ENCODE data around the gene LCTL. TPM values are rescaled to one million over a fixed set of nuclear protein-coding genes. Genes with fewer than 3 reads are reported as not detected.

The LCTL gene
- total RNA-seq, 4 donors from 2014 or later, result not detected

- DNase-seq (ENCODE audit: low spot score), result no peak
- no peak for TF ChIP-seq CTCF (IDR thresholded peaks at IDR 0.05)
- ATAC-seq (ENCODE audit: low FRiP score), result no peak
Observed at GRCh38 chr15:66598095-66598815, 32.5 kb upstream of the LCTL start.

GRCh38 chr15:66595931-66596545 is 30.2 kb upstream of the LCTL start:
- no peak for ATAC-seq (ENCODE audit: low FRiP score)
- no peak for DNase-seq (ENCODE audit: low spot score)
- no peak for TF ChIP-seq CTCF (IDR thresholded peaks at IDR 0.05)

- ATAC-seq (ENCODE audit: low FRiP score) (no peak), DNase-seq (ENCODE audit: low spot score) (no peak)
- no peak for TF ChIP-seq CTCF (IDR thresholded peaks at IDR 0.05)
Observed at GRCh38 chr15:66595332-66595731, 29.5 kb upstream of the LCTL start.

GRCh38 chr15:66594836-66595235 is 29.0 kb upstream of the LCTL start:
- no peak for TF ChIP-seq CTCF (IDR thresholded peaks at IDR 0.05)
- ATAC-seq (ENCODE audit: low FRiP score) (no peak), DNase-seq (ENCODE audit: low spot score) (no peak)

GRCh38 chr15:66594344-66594743 is 28.5 kb upstream of the LCTL start:
- TF ChIP-seq CTCF (IDR thresholded peaks at IDR 0.05), result no peak
- ATAC-seq (ENCODE audit: low FRiP score) (no peak), DNase-seq (ENCODE audit: low spot score) (no peak)

GRCh38 chr15:66593219-66593780 is 27.5 kb upstream of the LCTL start:
- ATAC-seq (ENCODE audit: low FRiP score) (peak; percentile 18), DNase-seq (ENCODE audit: low spot score) (no peak)
- no peak for TF ChIP-seq CTCF (IDR thresholded peaks at IDR 0.05)
